HG03196 (cell line): ENCODE data around the gene CLSTN1.
"Not testable (repeated sequence)": the region's sequence is repeated elsewhere in the genome, so short reads cannot be mapped to it uniquely, and the experiment has no call there.

ENCODE experiments used
- ATAC-seq: cut with Tn5 transposase; IDR thresholded peaks from one replicate; pipeline ENCODE4 v1.9.1; 2021; ENCODE audit not compliant: unreplicated experiment

The CLSTN1 gene

GRCh38 chr1:9801909-9802308, 21.9 kb downstream of the CLSTN1 start:
- ATAC-seq = no peak

- ATAC-seq = no peak
Observed at GRCh38 chr1:9798236-9799130, 25.3 kb downstream of the CLSTN1 start.

GRCh38 chr1:9797049-9797448, 26.7 kb downstream of the CLSTN1 start:
- ATAC-seq = no peak

- no peak for ATAC-seq
Observed at GRCh38 chr1:9794081-9794480, 29.7 kb downstream of the CLSTN1 start.

GRCh38 chr1:9793291-9793690, 30.5 kb downstream of the CLSTN1 start:
- no peak for ATAC-seq

- no peak for ATAC-seq
Observed at GRCh38 chr1:9792156-9793042, 31.4 kb downstream of the CLSTN1 start.

- ATAC-seq = not testable (repeated sequence)
Observed at GRCh38 chr1:9789700-9790099, 34.1 kb downstream of the CLSTN1 start.

GRCh38 chr1:9787702-9788101, 36.1 kb downstream of the CLSTN1 start:
- peak; percentile 67 for ATAC-seq

- ATAC-seq = no peak
Observed at GRCh38 chr1:9785406-9785805, 38.4 kb downstream of the CLSTN1 start.

- no peak for ATAC-seq
Observed at GRCh38 chr1:9784508-9785133, 39.1 kb downstream of the CLSTN1 start.

GRCh38 chr1:9782897-9783296, 40.9 kb downstream of the CLSTN1 start:
- no peak for ATAC-seq

- ATAC-seq = no peak
Observed at GRCh38 chr1:9782116-9782751, 41.5 kb downstream of the CLSTN1 start.

GRCh38 chr1:9780554-9781110, 43.1 kb downstream of the CLSTN1 start:
- ATAC-seq = no peak

GRCh38 chr1:9778905-9779304, 44.9 kb downstream of the CLSTN1 start:
- no peak for ATAC-seq

GRCh38 chr1:9776685-9777084, 47.1 kb downstream of the CLSTN1 start:
- no peak for ATAC-seq

GRCh38 chr1:9774712-9775679, 48.8 kb downstream of the CLSTN1 start:
- no peak for ATAC-seq

- no peak for ATAC-seq
Observed at GRCh38 chr1:9770298-9770697, 53.5 kb downstream of the CLSTN1 start.

- ATAC-seq = no peak
Observed at GRCh38 chr1:9768983-9769382, 54.8 kb downstream of the CLSTN1 start.

GRCh38 chr1:9767964-9768668, 55.6 kb downstream of the CLSTN1 start:
- ATAC-seq = no peak
